Hepatocyte (in vitro differentiated cells): Measurements from ENCODE around the gene NFIX.

Source experiments
- EZH2 ChIP-seq: fragments of 200-600 bp; sonication (generic); IDR thresholded peaks from 2 replicates; pipeline ENCODE4 v1.6.1; 2016; ENCODE audit warnings: antibody characterized with exemption, mild to moderate bottlenecking, borderline replicate concordance
- EZH2phosphoT487 ChIP-seq: fragments of 200-600 bp; sonication (generic); IDR thresholded peaks from one replicate; pipeline ENCODE4 v1.6.1; 2018; ENCODE audit warnings: antibody characterized with exemption, mild to moderate bottlenecking, low read depth, moderate library complexity; ENCODE audit not compliant: unreplicated experiment, severe bottlenecking
- TF ChIP-seq, protein P1 (sequence below): fragments of 200-600 bp; sonication (generic); IDR thresholded peaks from 2 replicates; pipeline ENCODE4 v1.5.1; 2016; ENCODE audit warnings: antibody characterized with exemption, mild to moderate bottlenecking; ENCODE audit not compliant: poor library complexity

DNA sequence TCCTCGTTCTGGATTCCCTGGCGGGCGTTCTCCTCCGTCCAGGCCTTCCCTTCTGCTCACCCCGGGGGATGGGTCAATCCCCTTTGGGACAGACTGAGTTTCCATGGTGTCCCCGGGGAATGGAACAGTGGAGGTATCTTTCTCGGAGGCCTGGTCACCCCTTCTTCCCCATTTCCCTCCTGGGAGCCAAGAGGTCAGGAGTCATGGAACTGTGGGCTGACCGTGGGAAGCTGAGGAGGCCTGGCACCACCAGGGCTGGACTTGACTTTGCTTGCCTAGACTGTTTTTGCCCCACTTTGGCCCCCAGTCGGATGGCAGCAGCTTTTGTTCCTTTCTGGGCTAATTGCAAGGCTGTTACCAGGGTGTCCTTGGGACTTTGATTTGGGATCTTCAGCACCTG lies 124.8 kb downstream of the NFIX start:
- TF ChIP-seq, protein P1, sequence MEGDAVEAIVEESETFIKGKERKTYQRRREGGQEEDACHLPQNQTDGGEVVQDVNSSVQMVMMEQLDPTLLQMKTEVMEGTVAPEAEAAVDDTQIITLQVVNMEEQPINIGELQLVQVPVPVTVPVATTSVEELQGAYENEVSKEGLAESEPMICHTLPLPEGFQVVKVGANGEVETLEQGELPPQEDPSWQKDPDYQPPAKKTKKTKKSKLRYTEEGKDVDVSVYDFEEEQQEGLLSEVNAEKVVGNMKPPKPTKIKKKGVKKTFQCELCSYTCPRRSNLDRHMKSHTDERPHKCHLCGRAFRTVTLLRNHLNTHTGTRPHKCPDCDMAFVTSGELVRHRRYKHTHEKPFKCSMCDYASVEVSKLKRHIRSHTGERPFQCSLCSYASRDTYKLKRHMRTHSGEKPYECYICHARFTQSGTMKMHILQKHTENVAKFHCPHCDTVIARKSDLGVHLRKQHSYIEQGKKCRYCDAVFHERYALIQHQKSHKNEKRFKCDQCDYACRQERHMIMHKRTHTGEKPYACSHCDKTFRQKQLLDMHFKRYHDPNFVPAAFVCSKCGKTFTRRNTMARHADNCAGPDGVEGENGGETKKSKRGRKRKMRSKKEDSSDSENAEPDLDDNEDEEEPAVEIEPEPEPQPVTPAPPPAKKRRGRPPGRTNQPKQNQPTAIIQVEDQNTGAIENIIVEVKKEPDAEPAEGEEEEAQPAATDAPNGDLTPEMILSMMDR: no peak
- TF ChIP-seq EZH2: no peak
- no peak for TF ChIP-seq EZH2phosphoT487
